ENCODE data around the gene ZBTB48. TPM values are rescaled to one million over a fixed set of nuclear protein-coding genes. Genes with fewer than 3 reads are reported as not detected.
"Not testable (repeated sequence)": the region's sequence is repeated elsewhere in the genome, so short reads cannot be mapped to it uniquely, and the experiment has no call there.

ZBTB48 gene
- polyA plus RNA-seq, 4 donors, result 27.9 to 42.0 (median 35.7) TPM

- DNase-seq (ENCODE audit: low read depth in 4 of 4, low spot score in 2 of 4), result no peak
Observed at GRCh38 chr1:6631058-6631457, 51.3 kb downstream of the ZBTB48 start.

GRCh38 chr1:6632588-6633514, 53.1 kb downstream of the ZBTB48 start:
- DNase-seq (ENCODE audit: low read depth in 4 of 4, low spot score in 2 of 4), result no peak

- no peak for DNase-seq (ENCODE audit: low read depth in 4 of 4, low spot score in 2 of 4)
Observed at GRCh38 chr1:6634371-6635052, 54.7 kb downstream of the ZBTB48 start.

GRCh38 chr1:6635161-6635909, 55.5 kb downstream of the ZBTB48 start:
- DNase-seq (ENCODE audit: low read depth in 4 of 4, low spot score in 2 of 4), result no peak

GRCh38 chr1:6635910-6636760, 56.3 kb downstream of the ZBTB48 start:
- DNase-seq (ENCODE audit: low read depth in 4 of 4, low spot score in 2 of 4), result no peak

- DNase-seq (ENCODE audit: low read depth in 4 of 4, low spot score in 2 of 4), result not testable (repeated sequence)
Observed at GRCh38 chr1:6636778-6637177, 57.0 kb downstream of the ZBTB48 start.

- no peak for DNase-seq (ENCODE audit: low read depth in 4 of 4, low spot score in 2 of 4)
Observed at GRCh38 chr1:6637770-6638169, 58.0 kb downstream of the ZBTB48 start.

GRCh38 chr1:6638226-6638625, 58.4 kb downstream of the ZBTB48 start:
- no peak for DNase-seq (ENCODE audit: low read depth in 4 of 4, low spot score in 2 of 4)

Other genes starting within 250 kb of the ZBTB48 start
- 10 to 100 TPM; 27.8 to 38.4 (median 33.3) TPM for gene ACOT7, start 186.2 kb upstream of the ZBTB48 start, polyA plus RNA-seq (ENCODE audit: insufficient read length in 4 of 4)
- under 1 TPM; 0.23 to 0.84 (median 0.39) TPM for gene HES2, start 160.1 kb upstream of the ZBTB48 start, polyA plus RNA-seq (ENCODE audit: insufficient read length in 4 of 4)
- gene ESPN, start 155.2 kb upstream of the ZBTB48 start, polyA plus RNA-seq (ENCODE audit: insufficient read length in 4 of 4), result 10 to 100 TPM; 14.0 to 26.5 (median 20.6) TPM
- gene TNFRSF25, start 113.8 kb upstream of the ZBTB48 start, polyA plus RNA-seq (ENCODE audit: insufficient read length in 4 of 4), result 10 to 100 TPM in 2 of 4 donors, 1 to 10 TPM in 2; 7.0 to 25.9 (median 17.6) TPM
- 10 to 100 TPM; 10.7 to 27.3 (median 19.9) TPM for gene PLEKHG5, start 88.3 kb upstream of the ZBTB48 start, polyA plus RNA-seq (ENCODE audit: insufficient read length in 4 of 4)
- 10 to 100 TPM; 11.9 to 27.5 (median 19.9) TPM for gene NOL9, start 25.5 kb upstream of the ZBTB48 start, polyA plus RNA-seq (ENCODE audit: insufficient read length in 4 of 4)
- gene TAS1R1, start 24.7 kb upstream of the ZBTB48 start, polyA plus RNA-seq (ENCODE audit: insufficient read length in 4 of 4), result under 1 TPM in 3 of 4 donors, not detected in 1; 0.05 to 0.11 (median 0.10) TPM
- 10 to 100 TPM; 13.3 to 19.2 (median 16.8) TPM for gene KLHL21, start 22.9 kb downstream of the ZBTB48 start, polyA plus RNA-seq (ENCODE audit: insufficient read length in 4 of 4)
- gene PHF13, start 33.7 kb downstream of the ZBTB48 start, polyA plus RNA-seq (ENCODE audit: insufficient read length in 4 of 4), result 10 to 100 TPM; 21.6 to 28.3 (median 26.1) TPM
- 10 to 100 TPM; 18.6 to 29.8 (median 20.5) TPM for gene THAP3, start 44.9 kb downstream of the ZBTB48 start, polyA plus RNA-seq (ENCODE audit: insufficient read length in 4 of 4)
- 10 to 100 TPM; 54.0 to 77.7 (median 67.1) TPM for gene DNAJC11, start 121.8 kb downstream of the ZBTB48 start, polyA plus RNA-seq (ENCODE audit: insufficient read length in 4 of 4)
- gene CAMTA1, start 205.5 kb downstream of the ZBTB48 start, polyA plus RNA-seq (ENCODE audit: insufficient read length in 4 of 4), result 10 to 100 TPM; 76.8 to 91.3 (median 85.3) TPM

Data from left renal cortex interstitium (tissue), 4 donors.